Mucosa of rectum (tissue), 2 donors: ENCODE results near the gene FANCL.
A peak's percentile ranks its signal among the peaks of the same experiment; 100 is the strongest.
"Not testable (repeated sequence)": the region's sequence is repeated elsewhere in the genome, so short reads cannot be mapped to it uniquely, and the experiment has no call there.

ENCODE experiments used
- H3K27ac ChIP-seq, 2 donors: one replicate each; pipeline ENCODE4 v1.7.0; 2013; ENCODE audit warnings: inconsistent platforms in 2 of 2, low read depth in 2 of 2, low read length in 2 of 2
- H3K27me3 ChIP-seq, 2 donors: one replicate each; pipeline ENCODE4 v1.7.0; 2013; ENCODE audit warnings: low read length in 2 of 2; ENCODE audit not compliant: control insufficient read depth in 2 of 2, insufficient read depth in 2 of 2
- H3K36me3 ChIP-seq, 2 donors: one replicate each; pipeline ENCODE4 v1.7.0; 2013; ENCODE audit warnings: low read length in 2 of 2; ENCODE audit not compliant: control insufficient read depth in 2 of 2, insufficient read depth in 2 of 2
- H3K4me1 ChIP-seq, 2 donors: one replicate each; pipeline ENCODE4 v1.7.0; 2013; ENCODE audit warnings: low read length in 2 of 2, mild to moderate bottlenecking in 1 of 2; ENCODE audit not compliant: control insufficient read depth in 2 of 2, insufficient read depth in 2 of 2
- H3K4me3 ChIP-seq, 2 donors: one replicate each; pipeline ENCODE4 v1.7.0; 2013; ENCODE audit warnings: low read length in 2 of 2
- H3K9ac ChIP-seq, 2 donors: one replicate each; pipeline ENCODE4 v1.7.0; 2013; ENCODE audit warnings: low read length in 2 of 2, low read depth in 1 of 2, mild to moderate bottlenecking in 1 of 2
- H3K9me3 ChIP-seq, 2 donors: one replicate each; pipeline ENCODE4 v1.7.0; 2013; ENCODE audit warnings: low read length in 2 of 2; ENCODE audit not compliant: control insufficient read depth in 2 of 2
- donor health status: healthy.
- donor health status: Normal muscosa, but diverticular disease.

Gene FANCL

DNA sequence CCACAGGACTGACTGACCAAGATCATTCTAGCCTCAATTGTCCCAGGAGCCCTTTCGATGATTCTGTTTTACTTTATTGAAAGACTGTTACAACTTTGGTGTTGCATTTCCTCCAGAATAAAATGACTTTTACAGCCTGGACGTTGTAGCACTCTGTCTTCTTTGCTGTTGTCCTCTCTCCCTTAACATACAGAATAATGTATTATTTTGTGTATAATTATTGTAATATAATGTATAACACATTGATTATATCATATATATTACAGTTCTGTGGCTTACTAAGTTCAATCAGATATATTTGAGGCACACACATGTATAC, 380 bp upstream of the FANCL start:
- H3K27ac ChIP-seq, result peak overlapping the region; percentile 74 to 82
- H3K9me3 ChIP-seq, result no peaks in the 10 kb centered on the region
- H3K9ac ChIP-seq, result peak overlapping the region; percentile 84 to 94
- no peaks in the 10 kb centered on the region for H3K27me3 ChIP-seq
- peaks cover 3 to 5% of the 10 kb centered on the region in 2 donors for H3K4me1 ChIP-seq
- no peaks in the 10 kb centered on the region for H3K36me3 ChIP-seq
- peak overlapping the region; percentile 93 to 95 for H3K4me3 ChIP-seq

DNA sequence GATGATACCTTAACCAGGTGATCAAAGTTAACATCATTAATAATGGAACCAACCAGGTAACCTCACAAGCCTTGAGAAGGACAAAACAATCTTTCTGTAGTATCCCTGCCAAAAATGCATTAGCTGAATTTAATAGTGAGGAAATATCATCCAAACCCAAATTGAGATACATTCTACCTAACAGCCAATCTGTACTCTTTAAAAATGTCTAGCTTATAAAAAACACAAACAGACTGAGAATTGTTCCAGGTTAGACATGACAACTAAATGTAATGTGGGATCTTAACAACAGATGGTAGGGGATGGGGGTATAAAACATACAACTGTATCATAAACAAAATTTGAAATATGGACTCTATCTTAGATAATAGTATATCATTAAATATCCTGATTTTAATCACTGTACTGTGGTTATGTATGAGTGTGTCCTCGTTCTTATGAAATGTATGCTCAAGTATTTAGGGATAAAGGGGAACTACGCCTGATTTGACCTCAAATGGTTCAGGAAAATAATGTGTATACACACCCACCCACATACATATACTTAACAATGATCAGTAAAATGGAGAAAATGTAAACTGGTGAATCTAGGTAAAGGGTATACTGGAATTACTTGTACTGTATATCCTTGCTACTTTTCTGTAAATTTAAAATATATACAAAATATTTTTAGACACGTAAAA, 1.7 kb downstream of the FANCL start:
- Histone ChIP-seq H3K27ac (no peak overlapping the region), H3K9me3 (no peaks in the 10 kb centered on the region), H3K4me3 (no peak overlapping the region), H3K27me3 (no peaks in the 10 kb centered on the region), H3K36me3 (no peaks in the 10 kb centered on the region), H3K4me1 (peaks cover 3 to 5% of the 10 kb centered on the region in 2 donors), H3K9ac (no peak overlapping the region)

GRCh38 chr2:58237741-58238140, 3.4 kb downstream of the FANCL start:
- H3K36me3 ChIP-seq, result no peaks in the 10 kb centered on the region

DNA sequence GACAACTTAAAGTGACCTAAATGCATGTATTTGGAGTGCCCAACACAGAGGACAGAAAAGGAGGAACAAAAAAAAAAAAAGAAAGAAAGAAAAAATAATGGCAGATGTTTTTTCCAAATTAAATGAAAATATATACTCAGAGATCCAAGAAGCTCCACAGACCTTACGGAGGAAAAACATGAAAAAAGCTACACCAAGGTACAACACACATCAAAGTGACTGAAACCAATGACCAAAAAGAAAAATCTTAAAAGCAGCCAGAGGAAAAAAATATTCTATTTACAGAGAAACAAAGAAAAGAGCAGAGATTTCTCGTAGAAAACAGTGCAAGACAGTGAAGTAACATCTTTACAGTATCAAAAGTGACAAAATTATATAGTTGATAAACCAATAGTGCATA, 5.1 kb downstream of the FANCL start:
- Histone ChIP-seq H3K4me3 (no peak overlapping the region), H3K9ac (no peak overlapping the region), H3K9me3 (no peaks in the 10 kb centered on the region), H3K4me1 (peaks cover 3 to 5% of the 10 kb centered on the region in 2 donors), H3K27ac (no peak overlapping the region), H3K36me3 (no peaks in the 10 kb centered on the region), H3K27me3 (no peaks in the 10 kb centered on the region)

More at GRCh38 chr2:58237741-58238140, 3.4 kb downstream of the FANCL start:
- peaks cover 3 to 5% of the 10 kb centered on the region in 2 donors for H3K4me1 ChIP-seq
- no peaks in the 10 kb centered on the region for H3K27me3 ChIP-seq
- no peak overlapping the region for H3K27ac ChIP-seq
- no peak overlapping the region for H3K4me3 ChIP-seq
- H3K9me3 ChIP-seq, result no peaks in the 10 kb centered on the region
- H3K9ac ChIP-seq, result no peak overlapping the region

- H3K4me3 ChIP-seq, result no peak overlapping the region
Measured at GRCh38 chr2:58235170-58235569, 6.0 kb downstream of the FANCL start.

DNA sequence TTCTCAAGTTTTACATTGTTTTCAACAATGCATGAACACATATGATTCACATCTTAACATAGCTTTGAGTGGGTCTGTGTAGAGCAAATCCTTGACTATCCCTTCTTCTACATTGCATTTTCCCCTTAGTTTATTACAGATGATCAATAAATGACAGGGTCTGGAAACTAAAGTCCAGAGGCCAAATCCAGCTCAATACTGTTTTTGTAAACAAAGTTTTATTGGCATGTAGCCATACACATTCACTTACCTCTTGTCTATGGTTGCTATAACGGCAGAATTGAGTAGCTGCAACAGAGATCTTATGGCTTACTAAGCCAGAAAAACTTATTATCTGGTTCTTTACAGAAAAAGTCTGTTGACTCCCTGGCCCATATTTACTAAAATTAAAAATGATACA, 12.8 kb downstream of the FANCL start:
- Histone ChIP-seq H3K9ac (no peak overlapping the region), H3K9me3 (no peaks in the 10 kb centered on the region), H3K4me3 (no peak overlapping the region), H3K4me1 (no peaks in the 10 kb centered on the region), H3K27ac (no peak overlapping the region), H3K36me3 (peaks cover 3 to 8% of the 10 kb centered on the region in 2 donors), H3K27me3 (no peaks in the 10 kb centered on the region)

More at GRCh38 chr2:58235170-58235569, 6.0 kb downstream of the FANCL start:
- Histone ChIP-seq H3K36me3 (no peaks in the 10 kb centered on the region), H3K27ac (no peak overlapping the region), H3K9ac (no peak overlapping the region), H3K27me3 (no peaks in the 10 kb centered on the region), H3K4me1 (peaks cover under 1 to 1% of the 10 kb centered on the region in 2 donors), H3K9me3 (no peaks in the 10 kb centered on the region)

DNA sequence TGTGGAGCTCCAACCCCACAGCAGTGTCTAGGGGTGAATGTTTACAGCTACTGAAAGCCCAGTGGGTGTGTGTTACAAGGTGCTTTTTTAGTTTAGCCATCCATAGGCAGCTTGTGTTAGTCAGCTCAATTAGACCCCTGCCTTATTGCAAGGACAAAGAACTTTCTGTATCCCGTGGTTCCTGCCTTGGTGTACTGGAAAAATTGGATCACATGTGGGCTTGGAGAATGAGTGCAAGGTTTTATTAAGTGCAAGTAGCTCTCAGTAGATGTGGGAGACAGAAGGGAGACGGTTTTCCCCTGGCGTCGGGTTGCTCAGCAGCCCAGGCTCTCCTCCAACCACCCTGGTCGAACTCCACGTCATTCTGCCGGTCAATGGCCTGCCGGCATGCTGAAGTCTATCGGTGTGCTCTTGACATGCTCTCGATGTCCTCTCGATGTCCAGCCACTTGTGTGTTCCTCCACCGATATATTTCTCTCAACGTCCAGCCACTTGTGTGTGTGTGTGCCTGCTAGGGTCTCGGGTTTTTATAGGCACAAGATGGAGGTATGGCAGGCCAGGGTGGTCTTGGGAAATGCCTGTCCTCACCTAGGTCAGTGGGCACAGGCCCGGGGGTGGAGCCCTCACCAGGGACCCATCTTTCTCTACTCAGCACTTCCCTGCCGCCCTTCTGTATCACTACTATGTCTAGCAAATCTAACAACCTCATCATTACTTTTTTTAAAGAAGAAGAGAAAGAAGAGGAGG, 13.8 kb downstream of the FANCL start:
- peaks cover 3 to 8% of the 10 kb centered on the region in 2 donors for H3K36me3 ChIP-seq
- no peaks in the 10 kb centered on the region for H3K4me1 ChIP-seq
- no peak overlapping the region for H3K9ac ChIP-seq
- H3K27ac ChIP-seq, result no peak overlapping the region
- no peak overlapping the region for H3K4me3 ChIP-seq
- no peaks in the 10 kb centered on the region for H3K27me3 ChIP-seq
- H3K9me3 ChIP-seq, result no peaks in the 10 kb centered on the region

DNA sequence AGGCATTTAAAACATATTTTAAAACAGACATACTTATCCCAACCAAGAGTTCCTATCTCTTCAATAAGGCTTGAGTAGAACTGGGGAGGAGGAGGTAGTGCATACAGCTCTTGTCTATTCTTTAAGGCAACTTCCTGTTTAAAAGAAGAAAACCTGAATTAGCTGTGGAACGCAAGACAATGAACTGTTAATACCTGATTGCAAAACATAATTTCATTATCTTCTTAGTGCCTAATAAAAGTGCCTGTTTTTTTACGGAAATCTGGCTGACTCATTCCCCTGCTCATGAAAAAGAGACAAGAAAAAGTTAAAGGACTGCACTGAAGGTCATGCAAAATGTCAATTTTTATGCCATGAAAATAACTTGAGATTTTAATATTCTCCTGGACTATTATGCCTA, 19.2 kb downstream of the FANCL start:
- Histone ChIP-seq H3K36me3 (peaks cover 1 to 2% of the 10 kb centered on the region in 2 donors), H3K4me1 (no peaks in the 10 kb centered on the region), H3K27me3 (no peaks in the 10 kb centered on the region), H3K4me3 (no peak overlapping the region), H3K9me3 (no peaks in the 10 kb centered on the region), H3K9ac (no peak overlapping the region), H3K27ac (no peak overlapping the region)

GRCh38 chr2:58215429-58215828, 25.7 kb downstream of the FANCL start:
- no peak overlapping the region for H3K27ac ChIP-seq
- no peak overlapping the region for H3K4me3 ChIP-seq
- no peaks in the 10 kb centered on the region for H3K4me1 ChIP-seq
- peaks cover 0 to 11% of the 10 kb centered on the region in 2 donors for H3K36me3 ChIP-seq
- no peaks in the 10 kb centered on the region for H3K9me3 ChIP-seq
- no peak overlapping the region for H3K9ac ChIP-seq
- H3K27me3 ChIP-seq, result no peaks in the 10 kb centered on the region

- not testable (repeated sequence) for H3K27me3 ChIP-seq, H3K9me3 ChIP-seq, H3K4me3 ChIP-seq, H3K9ac ChIP-seq, H3K27ac ChIP-seq, H3K4me1 ChIP-seq
- peaks cover 0 to 11% of the 10 kb centered on the region in 2 donors for H3K36me3 ChIP-seq
Measured at GRCh38 chr2:58210951-58211568, 30.1 kb downstream of the FANCL start.
